Tibial nerve (tissue), 3 donors: ENCODE measurements around the gene RNF130.

Experiments
- CTCF ChIP-seq, 5 experiments: fragments of 200-600 bp in 3 of 5; fragments of 450-650 bp in 2 of 5; sonication (generic) in 3 of 5; IDR thresholded peaks; one replicate each; pipeline ENCODE4 v1.5.1; 2016 to 2019; ENCODE audit warnings: antibody characterized with exemption in 5 of 5, mild to moderate bottlenecking in 3 of 5, moderate library complexity in 2 of 5
- POLR2A ChIP-seq, 2 donors: fragments of 450-650 bp; IDR thresholded peaks; one replicate each; pipeline ENCODE4 v1.6.1; 2017; ENCODE audit warnings: antibody characterized with exemption in 2 of 2, mild to moderate bottlenecking in 2 of 2, moderate library complexity in 2 of 2

- TF ChIP-seq POLR2A (IDR thresholded peaks at IDR 0.05) (no peak), CTCF (IDR thresholded peaks at IDR 0.05) (no peak)
These were observed 31.1 kb upstream of the RNF130 start for GRCh38 chr5:180102636-180103035.
